NCI-H460 (cell line): ENCODE results near the gene RNGTT. TPM values are rescaled to one million over a fixed set of nuclear protein-coding genes. Genes with fewer than 3 reads are reported as not detected.
A peak's percentile ranks its signal among the peaks of the same experiment; 100 is the strongest.
"Not testable (repeated sequence)": the region's sequence is repeated elsewhere in the genome, so short reads cannot be mapped to it uniquely, and the experiment has no call there.

ENCODE experiments used
- DNase-seq: peaks from one replicate; pipeline ENCODE4 v3.0.0-alpha.2; 2016; ENCODE audit warnings: low read depth; ENCODE audit errors: extremely low read depth
- total RNA-seq: library from RNA; depleted of rRNA; stranded (reverse); fragments of >200 nt; shearing (Covaris generic); gene quantifications from 2 replicates; pipeline ENCODE4 v1.2.3, GENCODE V29; 2014

RNGTT gene
- total RNA-seq, 1 experiment from 2014 or later, result 24.1 TPM

- DNase-seq, result no peak
Measured at GRCh38 chr6:88825856-88826255, 137.6 kb downstream of the RNGTT start.

- peak; percentile 4 for DNase-seq
Measured at GRCh38 chr6:88823998-88824397, 139.4 kb downstream of the RNGTT start.

DNA sequence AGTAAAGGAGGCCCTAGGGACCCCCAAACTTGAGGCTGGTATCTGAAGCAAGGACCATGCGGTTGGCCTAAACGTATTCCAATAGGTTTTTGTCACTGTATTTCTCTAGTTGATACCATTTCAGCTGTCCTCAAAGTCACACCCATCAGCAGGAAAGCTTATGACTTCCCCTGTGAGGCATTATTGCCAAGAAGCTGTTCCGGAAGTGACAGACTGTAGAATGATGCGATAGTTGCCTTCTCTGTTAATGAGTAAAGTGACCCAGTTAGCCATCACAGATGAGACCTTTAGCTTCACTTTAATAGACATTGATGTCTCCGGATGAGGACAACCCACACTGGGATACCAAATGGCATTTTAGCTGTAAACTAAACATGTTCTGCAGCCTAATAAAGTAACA, 147.9 kb downstream of the RNGTT start:
- DNase-seq, result no peak

- no peak for DNase-seq
Measured at GRCh38 chr6:88814909-88815308, 148.5 kb downstream of the RNGTT start.

- no peak for DNase-seq
Measured at GRCh38 chr6:88813045-88813444, 150.4 kb downstream of the RNGTT start.

DNA sequence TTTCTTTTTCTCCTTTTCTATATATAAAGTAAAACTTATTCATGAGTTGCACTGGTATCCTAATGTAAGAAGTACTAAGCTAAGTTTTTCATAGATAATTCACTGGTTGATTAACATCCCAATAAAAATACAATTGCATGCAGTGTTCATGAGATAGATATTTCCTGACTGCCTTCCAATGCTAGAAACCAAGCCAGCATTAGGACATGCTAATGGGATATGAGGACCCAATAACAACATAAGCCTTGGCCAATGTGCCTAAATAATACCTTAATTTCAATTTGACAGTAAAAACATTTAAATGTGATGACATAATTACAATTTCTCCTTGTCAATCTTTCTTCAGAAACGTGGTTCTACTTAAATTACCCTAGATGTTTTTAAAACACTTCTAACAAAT, 152.7 kb downstream of the RNGTT start:
- DNase-seq, result no peak

GRCh38 chr6:88810089-88810488, 153.3 kb downstream of the RNGTT start:
- no peak for DNase-seq

DNA sequence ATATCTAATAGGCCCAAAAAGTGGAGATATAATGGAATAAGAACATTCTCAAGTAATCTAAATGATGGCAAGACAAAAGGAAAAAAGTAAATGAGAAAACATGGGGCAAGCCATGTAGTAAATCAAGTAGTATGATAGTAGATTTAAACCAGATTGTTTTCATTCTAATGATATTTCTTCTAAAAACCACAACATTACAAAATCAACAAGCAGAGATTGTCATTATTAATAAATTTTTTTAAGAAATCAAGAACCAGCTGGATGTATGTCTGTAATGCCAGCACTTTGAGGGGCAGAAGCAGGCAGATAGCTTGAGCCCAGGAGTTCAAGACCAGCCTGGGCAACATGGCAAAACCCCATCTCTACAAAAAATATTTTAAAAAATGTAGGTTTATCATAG, 155.0 kb downstream of the RNGTT start:
- no peak for DNase-seq

DNA sequence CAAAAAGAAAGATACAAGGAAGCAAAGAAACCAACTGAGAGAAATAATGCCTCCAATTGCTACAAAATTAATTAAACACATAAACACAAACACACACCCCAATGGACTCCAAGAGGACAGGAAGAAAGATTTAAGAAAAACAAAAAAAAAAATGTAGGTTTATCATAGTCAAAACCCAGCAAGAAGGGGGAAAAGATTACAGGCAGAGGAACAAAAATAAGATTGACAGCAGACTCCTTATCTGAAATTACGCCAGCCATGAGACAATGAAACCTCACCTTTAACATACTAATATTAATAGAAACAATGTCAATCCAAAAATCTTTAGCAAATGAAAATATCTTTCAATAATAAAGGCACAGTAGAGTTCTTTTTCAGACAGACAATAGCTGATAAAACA, 155.8 kb downstream of the RNGTT start:
- no peak for DNase-seq

GRCh38 chr6:88806728-88807127, 156.7 kb downstream of the RNGTT start:
- DNase-seq, result no peak

- DNase-seq, result no peak
Measured at GRCh38 chr6:88804701-88805100, 158.7 kb downstream of the RNGTT start.

DNA sequence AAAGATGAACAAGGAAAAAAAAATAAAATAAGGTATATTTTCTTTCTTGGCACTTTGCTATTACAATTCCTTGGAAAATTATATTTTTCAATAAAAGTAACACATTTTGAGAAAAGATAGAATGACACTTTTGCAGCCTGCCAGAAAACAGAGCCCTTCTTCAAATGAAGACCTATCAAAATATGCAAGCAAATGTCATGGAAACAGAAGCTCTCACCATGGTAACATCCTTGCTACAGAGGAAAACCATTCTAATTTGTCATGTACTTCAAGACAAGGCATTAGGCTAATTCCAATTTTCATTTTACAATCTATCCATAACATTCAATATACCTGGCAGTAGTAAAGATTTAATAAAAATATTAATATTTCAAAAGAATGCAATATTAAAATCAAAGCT, 177.9 kb downstream of the RNGTT start:
- no peak for DNase-seq

- peak; percentile 30 for DNase-seq
Measured at GRCh38 chr6:88780714-88781389, 182.6 kb downstream of the RNGTT start.

DNA sequence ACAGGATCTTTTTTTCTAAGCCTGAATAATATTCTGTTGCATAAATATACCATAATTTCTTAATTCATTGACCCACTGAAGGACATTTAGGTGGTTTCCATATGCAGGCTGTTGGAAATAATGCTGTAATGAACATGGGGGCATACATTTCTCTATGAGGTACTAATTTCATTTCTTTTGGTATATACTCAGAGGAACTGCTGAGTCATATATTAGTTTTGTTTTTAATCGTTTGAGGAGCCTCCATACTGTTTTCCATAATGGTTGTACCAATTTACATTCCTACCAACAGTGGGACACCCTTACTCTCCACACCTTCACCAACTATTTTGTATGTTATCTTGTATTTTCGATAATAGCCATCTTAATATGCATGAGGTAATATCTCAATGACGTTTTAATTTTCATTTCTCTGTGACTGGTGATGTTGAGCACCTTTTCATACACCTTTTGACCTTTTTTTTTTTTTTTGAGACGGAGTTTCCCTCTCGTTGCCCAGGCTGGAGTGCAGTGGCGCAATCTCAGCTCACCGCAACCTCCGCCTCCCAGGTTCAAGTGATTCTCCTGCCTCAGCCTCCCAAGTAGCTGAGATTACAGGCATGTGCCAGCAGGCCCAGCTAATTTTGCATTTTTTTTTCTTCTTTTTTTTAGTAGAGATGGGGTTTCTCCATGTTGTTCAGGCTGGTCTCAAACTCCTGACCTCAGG, 187.4 kb downstream of the RNGTT start:
- DNase-seq, result no peak

DNA sequence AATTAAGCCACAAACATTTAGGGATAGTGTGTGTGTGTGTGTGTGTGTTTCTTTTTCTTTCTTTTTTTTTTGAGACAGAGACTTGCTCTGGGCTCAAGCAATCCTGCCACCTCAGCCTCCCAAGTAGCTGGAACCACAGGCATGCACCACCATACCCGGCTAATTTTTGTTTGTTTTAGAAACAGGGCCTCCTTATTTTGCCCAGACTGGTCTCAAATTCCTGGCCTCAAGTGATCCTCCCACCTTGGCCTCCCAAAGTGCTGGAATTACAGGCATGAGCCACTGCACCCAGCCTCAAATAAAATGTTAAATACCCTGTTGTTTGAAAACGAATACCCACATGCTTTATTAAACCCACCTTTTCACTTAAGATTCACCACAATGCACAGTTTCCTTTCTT, 195.3 kb downstream of the RNGTT start:
- DNase-seq, result not testable (repeated sequence)

DNA sequence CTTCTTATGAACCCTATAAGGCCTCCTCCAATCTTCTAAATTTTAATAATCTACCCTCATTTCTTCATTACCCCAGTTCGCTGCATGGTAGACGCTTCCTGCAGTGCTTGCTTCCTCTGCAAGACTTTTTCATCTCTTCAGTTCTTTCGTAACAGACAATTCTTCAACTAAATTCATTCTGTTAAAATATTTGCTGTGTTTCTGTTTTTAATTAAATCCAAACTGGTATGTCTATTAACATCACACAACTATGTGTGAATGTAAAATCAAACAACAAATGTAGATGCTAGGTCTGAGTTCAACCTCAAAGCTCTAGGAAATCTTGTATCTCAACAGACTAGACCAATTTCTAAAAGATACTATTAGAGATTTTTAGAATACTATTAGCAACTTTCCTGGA, 199.3 kb downstream of the RNGTT start:
- no peak for DNase-seq

DNA sequence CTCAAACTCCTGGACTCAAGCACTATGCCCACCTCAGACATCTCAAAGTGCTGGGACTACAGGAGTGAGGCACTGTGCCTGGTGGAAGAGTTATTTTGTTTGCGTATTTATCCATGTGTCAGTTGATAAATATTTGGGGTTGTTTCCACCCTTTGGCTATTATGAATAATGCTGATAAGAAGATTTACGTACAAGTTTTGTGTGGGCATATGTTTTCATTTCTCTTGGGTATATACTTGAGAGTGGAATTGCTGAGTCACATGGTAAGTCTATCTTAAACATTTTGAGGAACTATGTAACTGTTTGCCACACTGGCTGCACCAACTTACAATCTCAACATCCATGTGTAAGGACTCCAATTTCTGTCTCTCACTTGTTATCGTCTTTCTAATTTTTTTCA, 200.3 kb downstream of the RNGTT start:
- no peak for DNase-seq

DNA sequence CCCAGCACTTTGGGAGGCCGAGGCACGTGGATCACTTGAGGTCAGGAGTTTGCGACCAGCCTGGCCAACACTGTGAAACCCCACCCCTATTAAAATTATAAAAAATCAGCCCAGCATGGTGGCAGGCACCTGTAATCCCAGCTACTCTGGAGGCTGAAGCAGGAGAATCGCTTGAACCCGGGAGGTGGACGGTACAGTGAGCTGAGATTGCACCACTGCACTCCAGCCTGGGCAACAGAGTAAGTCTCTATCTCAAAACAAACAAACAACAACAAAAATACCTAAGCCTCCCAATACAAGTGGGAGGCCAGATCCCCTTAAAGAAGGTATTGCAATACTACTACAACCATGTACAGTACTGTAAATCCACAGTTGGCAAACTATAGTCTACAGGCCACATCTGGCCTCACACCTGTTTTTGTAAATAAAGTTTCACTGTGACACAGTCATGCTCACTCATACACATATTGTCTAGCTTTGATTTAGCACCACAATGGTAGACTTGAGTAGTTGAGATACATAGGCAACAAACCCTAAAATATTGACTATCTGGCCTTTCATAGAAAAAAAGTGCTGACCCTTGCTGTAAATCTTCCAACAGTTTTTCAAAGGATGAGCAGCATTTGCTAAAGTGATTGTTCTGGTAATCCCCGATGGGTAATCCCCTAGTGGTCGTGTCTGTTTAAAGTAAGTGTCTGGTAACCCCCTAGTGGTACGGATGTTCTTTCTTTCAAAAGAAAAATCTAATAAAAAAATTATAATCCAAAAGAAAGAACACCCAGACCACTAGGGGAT, 202.0 kb downstream of the RNGTT start:
- no peak for DNase-seq

GRCh38 chr6:88760091-88760490, 203.3 kb downstream of the RNGTT start:
- no peak for DNase-seq

- no peak for DNase-seq
Measured at GRCh38 chr6:88750936-88751335, 212.5 kb downstream of the RNGTT start.

- no peak for DNase-seq
Measured at GRCh38 chr6:88749849-88750248, 213.6 kb downstream of the RNGTT start.

DNA sequence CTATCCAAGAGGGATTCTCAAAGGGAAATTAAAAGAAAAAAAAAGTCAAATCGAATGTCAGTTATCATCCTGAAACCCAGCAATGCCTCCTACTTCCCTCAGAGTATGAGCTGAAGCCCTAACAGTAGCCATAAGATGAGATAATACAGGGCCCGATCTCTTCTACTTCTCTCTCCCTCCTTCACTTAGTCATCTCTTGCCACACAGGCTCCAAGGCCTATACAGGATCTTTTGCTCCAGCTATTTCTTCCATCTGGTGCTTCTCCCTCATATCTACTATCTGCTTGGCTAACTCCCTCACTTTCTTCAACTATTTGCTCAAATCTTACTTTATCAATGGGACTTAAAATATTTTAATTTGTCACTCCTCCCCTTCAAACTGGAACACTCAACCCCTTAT, 215.3 kb downstream of the RNGTT start:
- DNase-seq, result no peak
